ENCODE data around the gene ANKRD62. TPM values are rescaled to one million over a fixed set of nuclear protein-coding genes. Genes with fewer than 3 reads are reported as not detected.
A peak's percentile ranks its signal among the peaks of the same experiment; 100 is the strongest.

Gene ANKRD62
- total and polyA plus RNA-seq, 9 of the 15 experiments (the other 6 are each of a cell fraction or from before 2014, with no cell fraction given) = 0.16 to 1.1 (median 0.45) TPM; not detected in 1

DNA sequence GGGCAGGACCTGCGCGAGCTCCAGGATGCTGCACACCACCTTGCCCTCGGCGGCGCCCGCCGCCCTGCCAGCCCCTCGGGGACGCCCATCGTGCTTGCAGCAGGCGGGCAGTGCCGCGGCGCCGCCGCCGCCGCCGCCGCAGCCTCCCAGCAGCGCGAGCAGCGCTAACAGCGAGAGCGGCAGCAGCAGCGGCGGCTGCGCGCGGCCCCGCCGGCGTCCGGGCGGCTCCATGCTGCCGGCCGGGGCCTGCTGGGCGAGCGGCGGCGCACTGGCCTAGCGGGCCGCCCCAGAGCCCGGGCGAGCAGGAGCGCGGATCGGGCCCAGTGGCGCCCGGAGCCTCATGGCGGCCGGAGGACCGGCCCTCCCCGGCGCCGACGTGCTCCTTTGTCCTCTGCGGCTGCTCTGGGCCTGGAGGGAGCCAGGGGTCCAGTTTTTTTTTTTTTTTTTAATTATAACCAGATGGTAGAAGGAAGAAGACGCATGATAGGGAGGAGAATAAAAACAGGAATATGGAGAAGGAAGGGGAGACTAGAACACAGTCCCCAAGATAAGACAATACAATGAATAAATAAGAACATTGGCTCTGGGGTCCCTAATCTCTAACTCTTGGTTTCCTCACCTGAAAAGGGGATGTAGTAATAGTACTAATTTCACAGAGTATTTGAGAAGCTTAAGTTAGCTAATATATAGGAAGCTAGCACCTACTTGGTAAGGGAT lies 17.1 kb upstream of the ANKRD62 start:
- Histone ChIP-seq H3K9ac (ENCODE audit: insufficient read depth in 1 of 2, low read depth in 2 of 2, low read length in 2 of 2) (peak overlapping the region in 1 of 2 experiments; percentile 58; a peak in 1 of 4 replicates), H3K36me3 (ENCODE audit: control insufficient read depth, insufficient read depth, low read length) (no peaks in the 10 kb centered on the region), H2AFZ (ENCODE audit: low read depth, low read length) (peak overlapping the region; percentile 51; the same call in 1 of the 2 replicates), H3K4me1 (replicated peaks in 1 of 2; ENCODE audit: control insufficient read depth in 2 of 2, insufficient read depth in 2 of 2, low read length in 2 of 2) (peaks cover 0 to 7% of the 10 kb centered on the region in 2 experiments; a peak in 2 of 5 replicates), H3K9me1 (ENCODE audit: control insufficient read depth, insufficient read depth, low read length) (no peaks in the 10 kb centered on the region), H4K20me1 (replicated peaks; ENCODE audit: control insufficient read depth, insufficient read depth, low read length) (no peaks in the 10 kb centered on the region), H3K79me2 (ENCODE audit: control insufficient read depth, insufficient read depth, low read length) (no peaks in the 10 kb centered on the region), H3K9me3 (replicated peaks; ENCODE audit: control insufficient read depth, insufficient read depth, low read depth, low read length) (no peaks in the 10 kb centered on the region), H3K27me3 (ENCODE audit: control insufficient read depth in 2 of 2, insufficient read depth in 2 of 2, low read length in 2 of 2) (peaks cover 7 to 12% of the 10 kb centered on the region in 2 experiments; a peak in 3 of 5 replicates), H3K27ac (ENCODE audit: extremely low read depth, low read depth, low read length) (no peak overlapping the region), H3K4me3 (peak overlapping the region; percentile 26; the same call in 1 of the 2 replicates), H3K4me2 (ENCODE audit: insufficient read depth, low read length) (peak overlapping the region; percentile 43; the same call in 1 of the 2 replicates)
- ATAC-seq (peak; percentile 98), DNase-seq (ENCODE audit: extremely low read depth in 1 of 4, low spot score in 3 of 4) (peak in 2 of 4 experiments; percentile 29 to 49), FAIRE-seq (no peak)
- in situ Hi-C loops (cut with MboI) = no loop called here
- no TSS peak for BruUV-seq (replicated peaks)
- intact Hi-C loops (cut with micrococcal nuclease) = no loop called here
- 2% methylated on average over 24 of the region's 59 CpGs for WGBS (ENCODE audit: insufficient coverage, low coverage, missing lambda C conversion rate)
- ChIA-PET CTCF (ENCODE audit: low intra/inter-chr PET ratio) (no interaction called here), POLR2A (no interaction called here)
- peak; percentile 44; the same call in 1 of the 2 replicates for TF ChIP-seq CXXC5 (CRISPR knock-in tag; IDR thresholded peaks at IDR 0.05)
- TF ChIP-seq, protein P1, sequence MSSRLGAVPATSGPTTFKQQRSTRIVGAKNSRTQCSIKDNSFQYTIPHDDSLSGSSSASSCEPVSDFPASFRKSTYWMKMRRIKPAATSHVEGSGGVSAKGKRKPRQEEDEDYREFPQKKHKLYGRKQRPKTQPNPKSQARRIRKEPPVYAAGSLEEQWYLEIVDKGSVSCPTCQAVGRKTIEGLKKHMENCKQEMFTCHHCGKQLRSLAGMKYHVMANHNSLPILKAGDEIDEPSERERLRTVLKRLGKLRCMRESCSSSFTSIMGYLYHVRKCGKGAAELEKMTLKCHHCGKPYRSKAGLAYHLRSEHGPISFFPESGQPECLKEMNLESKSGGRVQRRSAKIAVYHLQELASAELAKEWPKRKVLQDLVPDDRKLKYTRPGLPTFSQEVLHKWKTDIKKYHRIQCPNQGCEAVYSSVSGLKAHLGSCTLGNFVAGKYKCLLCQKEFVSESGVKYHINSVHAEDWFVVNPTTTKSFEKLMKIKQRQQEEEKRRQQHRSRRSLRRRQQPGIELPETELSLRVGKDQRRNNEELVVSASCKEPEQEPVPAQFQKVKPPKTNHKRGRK (tag; IDR thresholded peaks at IDR 0.05) = peak; percentile 58; the same call in 1 of the 2 replicates
- TF ChIP-seq GATAD2A (IDR thresholded peaks at IDR 0.05) = no peak
- TF ChIP-seq, protein P2, sequence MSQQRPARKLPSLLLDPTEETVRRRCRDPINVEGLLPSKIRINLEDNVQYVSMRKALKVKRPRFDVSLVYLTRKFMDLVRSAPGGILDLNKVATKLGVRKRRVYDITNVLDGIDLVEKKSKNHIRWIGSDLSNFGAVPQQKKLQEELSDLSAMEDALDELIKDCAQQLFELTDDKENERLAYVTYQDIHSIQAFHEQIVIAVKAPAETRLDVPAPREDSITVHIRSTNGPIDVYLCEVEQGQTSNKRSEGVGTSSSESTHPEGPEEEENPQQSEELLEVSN (IDR thresholded peaks at IDR 0.05; ENCODE audit: borderline replicate concordance in 1 of 2, extremely low read depth in 1 of 2, insufficient read depth in 1 of 2, insufficient read length in 1 of 2, low read depth in 1 of 2, low read length in 1 of 2, poor library complexity in 1 of 2, severe bottlenecking in 1 of 2) = peak in 1 of 2 experiments; percentile 47
- peak in 2 of 3 experiments; percentile 18 to 22 for TF ChIP-seq YY1 (IDR thresholded peaks at IDR 0.05; ENCODE audit: borderline replicate concordance in 1 of 3, control insufficient read depth in 1 of 3, extremely low read depth in 1 of 3, insufficient read depth in 3 of 3, insufficient read length in 1 of 3, insufficient replicate concordance in 2 of 3, low read depth in 1 of 3, low read length in 2 of 3)
- TF ChIP-seq ZNF561 (CRISPR knock-in tag; conservative IDR thresholded peaks at IDR 0.05) = no peak
- TF ChIP-seq, protein P3, sequence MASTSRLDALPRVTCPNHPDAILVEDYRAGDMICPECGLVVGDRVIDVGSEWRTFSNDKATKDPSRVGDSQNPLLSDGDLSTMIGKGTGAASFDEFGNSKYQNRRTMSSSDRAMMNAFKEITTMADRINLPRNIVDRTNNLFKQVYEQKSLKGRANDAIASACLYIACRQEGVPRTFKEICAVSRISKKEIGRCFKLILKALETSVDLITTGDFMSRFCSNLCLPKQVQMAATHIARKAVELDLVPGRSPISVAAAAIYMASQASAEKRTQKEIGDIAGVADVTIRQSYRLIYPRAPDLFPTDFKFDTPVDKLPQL (IDR thresholded peaks at IDR 0.05; ENCODE audit: extremely low read depth, insufficient read length) = no peak
- no peak for TF ChIP-seq NUFIP1 (IDR thresholded peaks at IDR 0.05; ENCODE audit: partially characterized antibody)
- TF ChIP-seq, protein P4, sequence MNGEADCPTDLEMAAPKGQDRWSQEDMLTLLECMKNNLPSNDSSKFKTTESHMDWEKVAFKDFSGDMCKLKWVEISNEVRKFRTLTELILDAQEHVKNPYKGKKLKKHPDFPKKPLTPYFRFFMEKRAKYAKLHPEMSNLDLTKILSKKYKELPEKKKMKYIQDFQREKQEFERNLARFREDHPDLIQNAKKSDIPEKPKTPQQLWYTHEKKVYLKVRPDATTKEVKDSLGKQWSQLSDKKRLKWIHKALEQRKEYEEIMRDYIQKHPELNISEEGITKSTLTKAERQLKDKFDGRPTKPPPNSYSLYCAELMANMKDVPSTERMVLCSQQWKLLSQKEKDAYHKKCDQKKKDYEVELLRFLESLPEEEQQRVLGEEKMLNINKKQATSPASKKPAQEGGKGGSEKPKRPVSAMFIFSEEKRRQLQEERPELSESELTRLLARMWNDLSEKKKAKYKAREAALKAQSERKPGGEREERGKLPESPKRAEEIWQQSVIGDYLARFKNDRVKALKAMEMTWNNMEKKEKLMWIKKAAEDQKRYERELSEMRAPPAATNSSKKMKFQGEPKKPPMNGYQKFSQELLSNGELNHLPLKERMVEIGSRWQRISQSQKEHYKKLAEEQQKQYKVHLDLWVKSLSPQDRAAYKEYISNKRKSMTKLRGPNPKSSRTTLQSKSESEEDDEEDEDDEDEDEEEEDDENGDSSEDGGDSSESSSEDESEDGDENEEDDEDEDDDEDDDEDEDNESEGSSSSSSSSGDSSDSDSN (IDR thresholded peaks at IDR 0.05; ENCODE audit: borderline replicate concordance in 1 of 2, low read depth in 2 of 2, low read length in 2 of 2) = peak; percentile 86 to 92; a peak in 3 of 4 replicates

All from K562 (cell line).